ENCODE results near the gene TBCD. TPM values are rescaled to one million over a fixed set of nuclear protein-coding genes. Genes with fewer than 3 reads are reported as not detected.

Gene TBCD
- total RNA-seq = 10 to 100 TPM; 29.6 to 31.3 TPM

DNA sequence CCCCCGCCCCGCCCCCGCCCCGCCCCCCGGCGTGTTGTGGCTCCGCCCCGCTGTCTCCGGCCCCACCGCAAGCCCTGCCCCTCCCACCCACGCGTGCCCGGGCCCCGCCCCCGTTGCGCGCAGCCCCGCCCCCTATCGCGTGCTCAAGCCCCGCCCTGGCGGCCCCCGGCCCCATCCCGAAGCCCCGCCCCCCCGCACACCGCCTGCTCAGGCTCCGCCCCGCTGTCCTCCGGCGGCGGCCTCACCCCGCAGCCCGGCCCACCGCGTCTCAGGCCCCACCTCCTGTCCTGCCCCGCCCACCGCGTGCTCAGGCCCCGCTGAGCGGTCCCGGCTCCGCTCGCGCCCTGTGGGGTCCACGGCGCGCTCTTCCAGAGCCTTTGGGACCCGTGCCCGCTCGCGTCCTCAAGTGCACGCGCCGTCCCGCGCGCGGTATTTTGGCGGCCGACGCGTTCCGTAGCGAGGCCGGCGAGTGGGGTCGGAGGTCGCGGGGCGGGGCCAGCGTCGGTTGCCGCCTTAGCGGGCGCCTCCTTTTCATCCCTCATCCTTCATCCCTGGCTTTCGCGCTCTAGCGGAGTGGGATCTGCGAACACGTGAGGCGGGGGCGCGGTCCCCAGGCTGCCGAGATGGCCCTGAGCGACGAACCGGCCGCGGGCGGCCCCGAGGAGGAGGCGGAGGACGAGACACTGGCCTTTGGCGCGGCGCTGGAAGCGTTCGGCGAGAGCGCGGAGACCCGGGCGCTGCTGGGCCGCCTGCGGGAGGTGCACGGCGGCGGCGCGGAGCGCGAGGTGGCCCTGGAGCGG, at the start of gene TBCD:
TBCD (plus strand) TSS at position 495 of the 800 bp plus-strand sequence; CDS start at position 624, 129 bp downstream.

DNA sequence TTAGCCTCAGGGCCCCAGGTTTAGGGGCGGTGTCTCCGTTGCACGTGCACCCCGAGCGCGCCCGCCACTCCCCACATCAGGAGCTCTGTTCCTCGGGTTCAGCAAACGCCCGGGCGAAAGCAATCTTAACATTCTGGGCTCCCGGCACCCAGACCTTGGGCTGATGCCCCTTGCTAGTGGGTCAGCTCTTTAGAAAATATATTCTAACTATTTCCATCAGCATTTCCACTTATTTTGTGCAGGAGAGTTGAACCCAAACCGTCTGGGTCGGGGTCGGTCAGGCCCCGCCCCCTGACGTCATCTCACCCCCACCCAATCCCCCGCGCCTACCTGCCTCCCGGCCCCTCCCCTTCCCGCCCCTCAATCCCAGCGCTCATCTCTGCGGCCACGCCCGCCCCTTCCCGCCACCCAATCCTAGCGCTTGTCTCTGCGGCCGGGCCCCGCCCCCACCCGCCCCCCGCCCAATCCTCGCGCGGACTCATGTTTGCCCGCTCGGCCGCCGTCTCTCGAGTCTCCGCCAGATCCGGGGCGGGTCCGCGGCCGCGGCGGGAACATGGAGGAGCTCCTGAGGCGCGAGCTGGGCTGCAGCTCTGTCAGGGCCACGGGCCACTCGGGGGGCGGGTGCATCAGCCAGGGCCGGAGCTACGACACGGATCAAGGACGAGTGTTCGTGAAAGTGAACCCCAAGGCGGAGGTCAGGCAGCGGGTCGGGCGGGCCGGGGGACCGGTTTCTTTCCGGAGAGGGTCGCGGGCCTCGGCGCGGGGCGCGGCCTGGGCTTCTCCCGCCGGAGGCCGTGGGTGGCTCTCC, 35.5 kb upstream of the TBCD start, which contains the start of gene FN3KRP:
FN3KRP (plus strand) TSS at position 504 of the 808 bp plus-strand sequence; CDS start at position 554, 50 bp downstream.

DNA sequence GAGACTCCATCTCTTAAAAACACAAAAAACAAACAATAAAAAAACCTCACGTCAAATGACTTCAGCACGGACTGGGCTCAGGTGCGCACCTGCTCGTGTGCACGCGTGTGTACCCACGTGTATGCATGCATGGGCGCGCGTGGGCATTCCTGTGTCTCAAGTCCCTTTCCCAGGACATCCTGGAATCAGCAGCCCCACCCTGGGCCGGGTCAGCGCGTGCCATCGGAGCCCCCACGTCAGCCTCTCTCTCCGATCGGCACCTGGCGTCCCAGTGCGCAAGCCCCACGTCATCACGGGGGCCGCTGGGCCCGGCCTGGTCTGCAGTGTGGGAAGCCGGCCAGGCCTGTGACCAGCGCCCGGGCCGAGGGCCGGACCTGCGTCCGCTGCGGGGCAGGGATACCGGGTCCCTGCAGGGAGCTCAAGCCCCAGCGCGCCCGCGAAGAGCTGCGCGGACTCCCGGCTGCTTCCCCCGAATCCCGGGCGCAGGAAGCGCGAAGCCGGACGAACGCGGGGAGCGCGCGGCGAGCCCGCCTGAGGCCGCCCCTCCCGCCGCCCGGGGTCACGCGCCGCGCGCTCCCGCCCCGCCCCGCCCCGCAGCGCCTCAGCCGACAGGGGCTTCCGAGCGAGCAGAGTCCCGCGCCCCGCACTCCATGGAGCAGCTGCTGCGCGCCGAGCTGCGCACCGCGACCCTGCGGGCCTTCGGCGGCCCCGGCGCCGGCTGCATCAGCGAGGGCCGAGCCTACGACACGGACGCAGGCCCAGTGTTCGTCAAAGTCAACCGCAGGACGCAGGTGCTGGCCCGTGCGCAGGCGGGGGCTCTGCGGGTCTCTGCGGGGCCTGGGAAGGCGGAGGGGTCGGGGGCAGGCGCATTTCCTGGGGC, 16.6 kb upstream of the TBCD start, which contains the start of gene FN3K:
FN3K (plus strand) TSS at position 629 of the 880 bp plus-strand sequence; CDS start at position 651, 22 bp downstream.

DNA sequence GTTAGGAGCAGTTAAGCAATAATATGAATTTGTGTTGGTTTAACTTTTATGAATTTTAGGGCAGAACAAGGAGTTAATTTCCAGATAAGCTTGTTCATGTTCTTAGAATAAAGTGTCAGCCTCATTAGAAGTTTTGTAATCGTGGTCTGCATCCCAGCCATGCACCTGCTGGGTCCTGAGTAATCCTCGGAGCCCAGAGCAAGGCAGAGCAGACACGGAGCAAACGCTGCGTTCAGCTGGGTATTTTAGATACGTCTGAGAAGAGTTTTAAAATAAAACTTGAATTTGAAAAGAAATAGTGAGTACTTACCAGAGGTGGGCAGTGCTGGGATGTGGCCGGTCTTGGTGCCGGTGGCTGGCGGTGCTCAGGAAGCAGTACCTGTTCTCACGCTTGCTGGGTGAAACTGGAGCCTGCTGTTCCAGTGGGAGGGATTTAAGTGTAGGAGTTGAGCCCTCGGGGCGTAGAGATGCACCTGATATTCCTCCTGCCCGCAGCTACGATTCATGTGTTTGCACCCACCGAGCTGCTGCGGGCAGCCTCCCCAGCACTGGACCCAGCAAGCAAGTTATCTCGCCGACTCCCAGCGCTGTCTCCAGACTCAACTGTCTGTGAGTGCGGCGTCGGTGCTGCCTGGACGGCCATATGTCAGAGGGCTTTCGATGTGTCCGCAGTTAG, 87.9 kb downstream of the TBCD start, which contains the start of gene ZNF750:
ZNF750 (minus strand) TSS at position 406 of the 676 bp plus-strand sequence. CDS start 7,568 bp downstream, outside the sequence.

Other genes starting within 250 kb of the TBCD start
- 10 to 100 TPM; 42.0 to 44.3 TPM for gene FOXK2, start 232.3 kb upstream of the TBCD start, total RNA-seq
- 10 to 100 TPM; 58.9 to 59.2 TPM for gene WDR45B, start 103.6 kb upstream of the TBCD start, total RNA-seq
- gene RAB40B, start 53.4 kb upstream of the TBCD start, total RNA-seq = 10 to 100 TPM in 1 of 2 donors, 1 to 10 TPM in 1; 3.3 to 14.8 TPM
- 10 to 100 TPM; 15.1 to 21.0 TPM for gene FN3KRP, start 35.4 kb upstream of the TBCD start, total RNA-seq
- gene FN3K, start 16.4 kb upstream of the TBCD start, total RNA-seq = 1 to 10 TPM; 7.2 to 7.7 TPM
- not detected for gene ZNF750, start 88.0 kb downstream of the TBCD start, total RNA-seq